Measurements from ENCODE around the gene CEP112. TPM values are rescaled to one million over a fixed set of nuclear protein-coding genes. Genes with fewer than 3 reads are reported as not detected.

The CEP112 gene
- total and polyA plus RNA-seq, 2 of the 4 experiments (the other 2 are of a cell fraction), result 2.5 to 5.6 TPM

- peaks cover 4% of the 10 kb centered on the region; the same call in 1 of the 2 replicates for H3K4me1 ChIP-seq (ENCODE audit: control insufficient read depth, insufficient read depth, low read length)
- H3K56ac ChIP-seq (ENCODE audit: extremely low read depth, insufficient read depth, low read length), result no peak overlapping the region
- no peak overlapping the region for H2BK5ac ChIP-seq (ENCODE audit: low read depth, low read length, poor library complexity, severe bottlenecking)
- POLR2A ChIA-PET (ENCODE audit: unreplicated experiment), result no interaction called here
- H3K36me3 ChIP-seq (ENCODE audit: control insufficient read depth, insufficient read depth, low read length), result no peaks in the 10 kb centered on the region
- H3K18ac ChIP-seq (ENCODE audit: low read depth, low read length), result no peak overlapping the region
- H4K5ac ChIP-seq (ENCODE audit: low read depth, low read length), result no peak overlapping the region
- H2BK15ac ChIP-seq (ENCODE audit: low read depth, low read length), result no peak overlapping the region
- BruUV-seq (replicated peaks), result no TSS peak
- no peaks in the 10 kb centered on the region for H3K9me3 ChIP-seq (ENCODE audit: control insufficient read depth, insufficient read depth, low read length)
- DNase-seq (no peak), ATAC-seq (ENCODE audit: low read depth) (no peak)
- H2AK9ac ChIP-seq (replicated peaks; ENCODE audit: low read depth, low read length, poor library complexity), result no peak overlapping the region
- H2AFZ ChIP-seq (replicated peaks; ENCODE audit: low read length, poor library complexity), result no peak overlapping the region
- no peak overlapping the region for H3K14ac ChIP-seq (replicated peaks; ENCODE audit: low read depth, low read length)
- no peak overlapping the region for H3K27ac ChIP-seq (ENCODE audit: insufficient read depth, low read length)
- H4K8ac ChIP-seq (ENCODE audit: low read depth in 2 of 2, low read length in 2 of 2), result no peak overlapping the region
- no peak overlapping the region for H2AK5ac ChIP-seq (ENCODE audit: low read depth, low read length)
- no peak overlapping the region for H3K9ac ChIP-seq (ENCODE audit: low read depth, low read length)
- CTCF ChIA-PET, result no interaction called here
- intact Hi-C loops (cut with micrococcal nuclease) (no loop called here), in situ Hi-C loops (cut with MboI; ENCODE audit: low sequenced_read_pairs) (no loop called here), dilution Hi-C loops (cut with HindIII; ENCODE audit: low sequenced_read_pairs, unreplicated experiment) (no loop called here)
- no peaks in the 10 kb centered on the region for H3K9me1 ChIP-seq (ENCODE audit: insufficient read depth, low read length)
- no peak for TF ChIP-seq POLR2A (IDR thresholded peaks at IDR 0.05; ENCODE audit: low read depth, low read length)
- TF ChIP-seq NFE2L2 (IDR thresholded peaks at IDR 0.05; ENCODE audit: low read depth, low read length), result no peak
- TF ChIP-seq SMC3 (IDR thresholded peaks at IDR 0.05; ENCODE audit: low read depth, low read length), result no peak
- no peak for TF ChIP-seq BHLHE40 (IDR thresholded peaks at IDR 0.05; ENCODE audit: low read depth, low read length)
- TF ChIP-seq, protein P1, sequence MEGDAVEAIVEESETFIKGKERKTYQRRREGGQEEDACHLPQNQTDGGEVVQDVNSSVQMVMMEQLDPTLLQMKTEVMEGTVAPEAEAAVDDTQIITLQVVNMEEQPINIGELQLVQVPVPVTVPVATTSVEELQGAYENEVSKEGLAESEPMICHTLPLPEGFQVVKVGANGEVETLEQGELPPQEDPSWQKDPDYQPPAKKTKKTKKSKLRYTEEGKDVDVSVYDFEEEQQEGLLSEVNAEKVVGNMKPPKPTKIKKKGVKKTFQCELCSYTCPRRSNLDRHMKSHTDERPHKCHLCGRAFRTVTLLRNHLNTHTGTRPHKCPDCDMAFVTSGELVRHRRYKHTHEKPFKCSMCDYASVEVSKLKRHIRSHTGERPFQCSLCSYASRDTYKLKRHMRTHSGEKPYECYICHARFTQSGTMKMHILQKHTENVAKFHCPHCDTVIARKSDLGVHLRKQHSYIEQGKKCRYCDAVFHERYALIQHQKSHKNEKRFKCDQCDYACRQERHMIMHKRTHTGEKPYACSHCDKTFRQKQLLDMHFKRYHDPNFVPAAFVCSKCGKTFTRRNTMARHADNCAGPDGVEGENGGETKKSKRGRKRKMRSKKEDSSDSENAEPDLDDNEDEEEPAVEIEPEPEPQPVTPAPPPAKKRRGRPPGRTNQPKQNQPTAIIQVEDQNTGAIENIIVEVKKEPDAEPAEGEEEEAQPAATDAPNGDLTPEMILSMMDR (conservative IDR thresholded peaks at IDR 0.05; ENCODE audit: low read depth, low read length), result no peak
- no peak for TF ChIP-seq CEBPB (IDR thresholded peaks at IDR 0.05; ENCODE audit: low read depth, low read length)
- no peak for TF ChIP-seq MAFK (IDR thresholded peaks at IDR 0.05; ENCODE audit: low read depth, low read length)
- TF ChIP-seq RCOR1 (IDR thresholded peaks at IDR 0.05; ENCODE audit: insufficient replicate concordance, low read length), result no peak
- no peak overlapping the region for H3K4me3 ChIP-seq (ENCODE audit: insufficient read depth, low read depth, low read length)
- H3K79me1 ChIP-seq (ENCODE audit: low read depth in 1 of 2, low read length in 2 of 2), result no peaks in the 10 kb centered on the region
- H4K20me1 ChIP-seq (ENCODE audit: insufficient read depth, low read length), result no peaks in the 10 kb centered on the region
- no peak overlapping the region for H2BK20ac ChIP-seq (ENCODE audit: low read depth, low read length)
- H3K4ac ChIP-seq (ENCODE audit: low read depth, low read length), result no peak overlapping the region
- H2BK120ac ChIP-seq (ENCODE audit: low read depth, low read length), result no peak overlapping the region
- no peak overlapping the region for H4K91ac ChIP-seq (ENCODE audit: insufficient read depth, low read depth, low read length)
- H3K23ac ChIP-seq (ENCODE audit: low read depth, low read length), result no peak overlapping the region
- WGBS, 2 experiments (ENCODE audit: extremely low coverage in 2 of 2, insufficient read length in 1 of 2), result no CpG with 5 or more reads among the region's 2 CpGs
- no peaks in the 10 kb centered on the region for H3K27me3 ChIP-seq (ENCODE audit: control insufficient read depth, insufficient read depth, low read length)
- H3K4me2 ChIP-seq (ENCODE audit: low read depth, low read length), result no peak overlapping the region
Measured at GRCh38 chr17:65657251-65657828, 534.6 kb downstream of the CEP112 start.

Data from IMR-90 (cell line).